ENCODE data around the gene ZNF474. TPM values are rescaled to one million over a fixed set of nuclear protein-coding genes. Genes with fewer than 3 reads are reported as not detected.

Gene ZNF474
- total and polyA plus RNA-seq, 2 of the 8 experiments (the other 6 are each of a cell fraction or from before 2014, with no cell fraction given) = not detected

DNA sequence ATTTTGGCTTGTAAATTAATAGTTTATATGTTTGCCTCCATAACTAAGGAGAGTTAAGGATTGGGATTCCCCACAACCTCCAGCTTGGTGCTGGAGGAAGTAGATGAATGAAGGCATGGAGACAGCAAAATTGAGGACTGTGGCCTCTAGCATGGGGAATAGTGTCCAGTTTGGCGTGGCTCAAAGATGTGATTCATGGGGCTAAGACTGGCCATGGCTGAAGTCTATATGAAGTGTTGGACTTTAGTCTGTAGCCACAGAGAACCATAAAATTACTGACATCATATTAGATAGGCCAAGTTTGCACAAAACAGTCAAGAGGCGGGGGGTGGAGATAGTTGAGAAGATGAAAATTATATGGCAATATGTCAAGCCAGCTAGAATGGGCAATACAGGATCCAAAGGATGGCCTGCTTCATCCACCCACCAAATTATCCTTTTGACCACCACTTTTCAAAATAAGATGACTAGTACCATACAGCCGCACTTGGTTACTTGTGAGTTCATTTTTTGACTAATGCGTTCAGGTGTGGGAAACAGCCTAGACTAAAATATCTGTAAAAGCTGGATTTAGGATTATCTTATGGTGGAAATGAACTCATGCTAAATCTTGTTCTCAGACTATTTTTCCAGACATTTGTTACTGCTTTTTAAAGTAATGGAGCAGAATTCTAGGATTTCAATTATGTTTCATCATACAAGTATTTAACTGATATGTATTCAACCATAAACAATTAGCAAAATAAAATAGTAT, 40.2 kb downstream of the ZNF474 start:
- no peak overlapping the region for H2BK12ac ChIP-seq (ENCODE audit: low read depth, low read length)
- no peak overlapping the region for H4K91ac ChIP-seq (replicated peaks; ENCODE audit: insufficient read length, low read length)
- no peaks in the 10 kb centered on the region for H3K36me3 ChIP-seq (ENCODE audit: control insufficient read depth in 2 of 4, insufficient read depth in 4 of 4, low read length in 3 of 4)
- no peaks in the 10 kb centered on the region for H4K20me1 ChIP-seq (replicated peaks in 1 of 2; ENCODE audit: control insufficient read depth in 1 of 2, insufficient read depth in 2 of 2, low read length in 2 of 2)
- H4K8ac ChIP-seq (ENCODE audit: extremely low read depth, insufficient read depth, low read length) = no peak overlapping the region
- H2BK5ac ChIP-seq (ENCODE audit: low read depth, low read length) = no peak overlapping the region
- H2AK5ac ChIP-seq (ENCODE audit: low read depth, low read length) = no peak overlapping the region
- no peaks in the 10 kb centered on the region for H3K9me3 ChIP-seq (ENCODE audit: insufficient read depth in 2 of 2, low read depth in 1 of 2, low read length in 1 of 2)
- H3K79me1 ChIP-seq (ENCODE audit: low read depth, low read length) = no peaks in the 10 kb centered on the region
- TF ChIP-seq CHD2 (IDR thresholded peaks at IDR 0.05; ENCODE audit: low read length) = no peak
- H3K23ac ChIP-seq (ENCODE audit: insufficient read length) = no peak overlapping the region
- H3K18ac ChIP-seq (ENCODE audit: extremely low read depth, low read length) = no peak overlapping the region
- H3K9ac ChIP-seq (replicated peaks in 1 of 4; ENCODE audit: extremely low read depth in 1 of 4, low read depth in 3 of 4, low read length in 3 of 4) = no peak overlapping the region
- CTCF ChIA-PET (ENCODE audit: partially characterized antibody) = interaction anchor here (1.6 to 2.4 kb wide), 4 partner anchors 8 to 67 kb away, joined by 3 to 12 read pairs (median 6); no protein-coding TSS in a partner anchor
- no peak overlapping the region for H4K5ac ChIP-seq (ENCODE audit: insufficient read length, low read depth, low read length)
- H3K27ac ChIP-seq (ENCODE audit: low read depth, low read length) = no peak overlapping the region
- H2BK120ac ChIP-seq (replicated peaks; ENCODE audit: low read depth, low read length) = no peak overlapping the region
- no peaks in the 10 kb centered on the region for H3K79me2 ChIP-seq (ENCODE audit: control insufficient read depth in 1 of 2, insufficient read depth in 2 of 2, low read length in 2 of 2)
- no peak overlapping the region for H3K56ac ChIP-seq (replicated peaks; ENCODE audit: insufficient read length, low read depth, low read length)
- POLR2A ChIA-PET (ENCODE audit: partially characterized antibody) = interaction anchor here (1.0 to 1.4 kb wide), 2 partner anchors 13 to 40 kb away, joined by 3 read pairs; partner anchors contain the start of gene ZNF474
- no peak overlapping the region for H3K14ac ChIP-seq (ENCODE audit: insufficient read length)
- H3K4me2 ChIP-seq (ENCODE audit: insufficient read depth in 1 of 2, low read depth in 2 of 2, low read length in 2 of 2) = no peak overlapping the region
- no peak overlapping the region for H2AFZ ChIP-seq (ENCODE audit: low read length)
- WGBS, 2 experiments (ENCODE audit: extremely low coverage in 1 of 2, insufficient coverage in 1 of 2, insufficient read length in 1 of 2, insufficient replicate concordance in 2 of 2, low coverage in 1 of 2, low lambda C conversion rate in 2 of 2, missing lambda C conversion rate in 1 of 2) = 93% methylated on average over 4 of the region's 4 CpGs; no CpG with 5 or more reads in 1 of the 2 experiments
- H3K23me2 ChIP-seq (ENCODE audit: low read depth, low read length) = no peaks in the 10 kb centered on the region
- no peak overlapping the region for H2BK15ac ChIP-seq (ENCODE audit: low read length)
- no peak overlapping the region for H3K4ac ChIP-seq (replicated peaks; ENCODE audit: insufficient read length, low read depth, low read length)
- H2BK20ac ChIP-seq (ENCODE audit: low read length) = no peak overlapping the region
- DNase-seq (ENCODE audit: low read depth in 1 of 2, low spot score in 2 of 2) (no peak), FAIRE-seq (no peak)
- H3K4me1 ChIP-seq (replicated peaks in 1 of 4; ENCODE audit: control insufficient read depth in 3 of 4, insufficient read depth in 4 of 4, low read length in 3 of 4) = peaks cover 2 to 5% (median 4%) of the 10 kb centered on the region in 4 experiments; a peak in 3 of 7 replicates
- H3K27me3 ChIP-seq (replicated peaks in 1 of 4; ENCODE audit: control insufficient read depth in 3 of 4, extremely low read depth in 1 of 4, insufficient read depth in 3 of 4, low read length in 3 of 4) = no peaks in the 10 kb centered on the region
- no peak overlapping the region for H3K4me3 ChIP-seq (ENCODE audit: extremely low read depth in 1 of 4, insufficient read depth in 2 of 4, low read depth in 3 of 4, low read length in 4 of 4)

All from H1 (cell line).